Caco-2 (cell line): ENCODE data around the gene TRA2A. TPM values are rescaled to one million over a fixed set of nuclear protein-coding genes. Genes with fewer than 3 reads are reported as not detected.

Source experiments
- BruUV-seq: library from RNA; stranded (reverse); fragments of 400-500 nt; replicated peaks from 2 replicates; lab custom pipeline; 2021; lab: Mats Ljungman, UMichigan
- CTCF ChIA-PET: fragments of 300-600 bp; sonication (Branson Sonifier 250); formaldehyde crosslinking; loops from one replicate; lab custom pipeline; 2022; ENCODE audit warnings: antibody characterized with exemption; lab: Charles Lee
- POLR2A ChIA-PET: fragments of 300-600 bp; sonication (Branson Sonifier 250); formaldehyde crosslinking; loops from one replicate; lab custom pipeline; 2022; ENCODE audit warnings: antibody characterized with exemption; lab: Charles Lee
- DNase-seq, 2 experiments: peaks; one replicate each; pipeline versions ENCODE4 v3.0.0 to v3.0.0-alpha.2; 2020 to 2022
- H3K27me3 ChIP-seq: replicated peaks from 2 replicates; pipeline ENCODE4 v1.6.0; 2011; ENCODE audit warnings: low read length; ENCODE audit not compliant: control insufficient read depth, insufficient read depth
- H3K36me3 ChIP-seq: 2 replicates; pipeline ENCODE4 v1.5.1; 2011; ENCODE audit warnings: low read length; ENCODE audit not compliant: control insufficient read depth, insufficient read depth
- H3K4me1 ChIP-seq: fragments of 250-450 bp; sonication (Bioruptor Pico); 2 replicates; pipeline ENCODE4 v1.5.1; 2020; ENCODE audit warnings: mild to moderate bottlenecking
- H3K4me3 ChIP-seq: 2 replicates; pipeline ENCODE4 v1.5.1; 2011; ENCODE audit warnings: low read depth, mild to moderate bottlenecking, control low read depth, low read length
- H3K9me3 ChIP-seq: fragments of 250-450 bp; sonication (Bioruptor Pico); 2 replicates; pipeline ENCODE4 v1.5.1; 2020; ENCODE audit warnings: mild to moderate bottlenecking, moderate library complexity
- H3K27ac Mint-ChIP-seq: one replicate; pipeline ENCODE4 v1.8.0; 2022; ENCODE audit warnings: mixed read lengths; ENCODE audit not compliant: unreplicated experiment
- H3K27me3 Mint-ChIP-seq: one replicate; pipeline ENCODE4 v1.8.0; 2022; ENCODE audit warnings: mixed read lengths; ENCODE audit not compliant: insufficient read depth, unreplicated experiment
- H3K36me3 Mint-ChIP-seq: one replicate; pipeline ENCODE4 v1.8.0; 2022; ENCODE audit warnings: mild to moderate bottlenecking, mixed read lengths; ENCODE audit not compliant: insufficient read depth, unreplicated experiment
- H3K4me1 Mint-ChIP-seq: one replicate; pipeline ENCODE4 v1.8.0; 2022; ENCODE audit warnings: low read depth, mixed read lengths; ENCODE audit not compliant: unreplicated experiment
- H3K4me3 Mint-ChIP-seq: one replicate; pipeline ENCODE4 v1.8.0; 2022; ENCODE audit warnings: mild to moderate bottlenecking, moderate library complexity, mixed read lengths; ENCODE audit not compliant: unreplicated experiment
- H3K9me3 Mint-ChIP-seq: one replicate; pipeline ENCODE4 v1.8.0; 2022; ENCODE audit warnings: mixed read lengths; ENCODE audit not compliant: unreplicated experiment
- intact Hi-C: fragments of 100-400 bp; cut with micrococcal nuclease; formaldehyde crosslinking; loops from one replicate; pipeline ENCODE4 v1.10.0; 2022; ENCODE audit not compliant: unreplicated experiment
- total RNA-seq: library from RNA; stranded (reverse); gene quantifications from 2 replicates; pipeline ENCODE4 v1.2.3, GENCODE V29; 2022
- TF ChIP-seq, protein P1 (sequence below), 2 experiments: fragments of 200-600 bp in 1 of 2; IDR thresholded peaks; 1 replicate in 1 of 2; 2 replicates in 1 of 2; pipeline versions ENCODE4 v1.5.1 to v1.8.0; 2011 to 2022; ENCODE audit warnings: antibody characterized with exemption in 1 of 2, control low read depth in 1 of 2, inconsistent platforms in 1 of 2, low read depth in 1 of 2, low read length in 1 of 2, mild to moderate bottlenecking in 1 of 2, moderate library complexity in 1 of 2; ENCODE audit not compliant: insufficient read depth in 1 of 2, severe bottlenecking in 1 of 2, unreplicated experiment in 1 of 2

The TRA2A gene
- total RNA-seq, 1 experiment from 2014 or later: 123 TPM

DNA sequence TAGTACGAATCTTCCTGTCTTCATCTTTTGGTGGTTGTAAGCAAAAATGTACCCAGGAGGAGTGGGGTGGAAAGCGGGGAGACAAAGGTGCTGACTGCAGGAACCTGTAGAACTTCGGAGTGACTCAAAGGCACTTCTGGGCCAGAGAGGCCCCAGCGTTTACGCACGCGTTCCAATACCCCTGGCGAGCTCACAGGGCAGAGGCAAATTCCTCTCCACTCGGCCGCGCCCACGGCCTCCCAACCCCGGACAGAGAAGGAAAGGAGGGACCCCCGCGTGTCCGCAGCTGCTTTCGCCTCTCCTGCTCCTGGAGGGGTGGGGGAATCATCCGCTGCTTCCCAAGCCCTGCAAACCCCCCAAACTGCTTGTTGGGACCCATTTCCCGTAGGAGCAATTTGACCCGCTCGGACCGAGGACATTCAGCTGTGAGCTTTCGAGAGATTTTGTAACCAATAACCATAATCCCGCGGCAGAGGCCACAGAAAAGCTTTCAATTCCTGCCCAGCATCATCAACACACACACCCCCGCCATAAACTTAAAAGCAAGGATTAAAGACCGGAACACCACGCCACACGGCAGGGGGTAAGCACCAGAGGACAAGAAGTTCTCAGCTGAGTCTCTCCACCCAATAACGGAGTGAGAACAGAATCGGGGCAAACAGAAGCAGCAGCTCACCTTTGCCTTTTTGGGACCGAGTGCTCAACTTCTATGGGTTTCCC, 63.8 kb downstream of the TRA2A start:
- intact Hi-C loops: no loop called here
- no peaks in the 10 kb centered on the region for H3K27me3 ChIP-seq
- H3K4me1 ChIP-seq: peaks cover 45% of the 10 kb centered on the region
- peak; percentile 67 to 75 for DNase-seq
- ChIA-PET CTCF (interaction anchor here (1.4 kb wide), 1 partner anchor 110 kb away, joined by 5 read pairs; no protein-coding TSS in a partner anchor), POLR2A (interaction anchor here (0.6 to 0.8 kb wide), 2 partner anchors 17 to 676 kb away, joined by 3 to 4 read pairs; no protein-coding TSS in a partner anchor)
- TF ChIP-seq, protein P1, sequence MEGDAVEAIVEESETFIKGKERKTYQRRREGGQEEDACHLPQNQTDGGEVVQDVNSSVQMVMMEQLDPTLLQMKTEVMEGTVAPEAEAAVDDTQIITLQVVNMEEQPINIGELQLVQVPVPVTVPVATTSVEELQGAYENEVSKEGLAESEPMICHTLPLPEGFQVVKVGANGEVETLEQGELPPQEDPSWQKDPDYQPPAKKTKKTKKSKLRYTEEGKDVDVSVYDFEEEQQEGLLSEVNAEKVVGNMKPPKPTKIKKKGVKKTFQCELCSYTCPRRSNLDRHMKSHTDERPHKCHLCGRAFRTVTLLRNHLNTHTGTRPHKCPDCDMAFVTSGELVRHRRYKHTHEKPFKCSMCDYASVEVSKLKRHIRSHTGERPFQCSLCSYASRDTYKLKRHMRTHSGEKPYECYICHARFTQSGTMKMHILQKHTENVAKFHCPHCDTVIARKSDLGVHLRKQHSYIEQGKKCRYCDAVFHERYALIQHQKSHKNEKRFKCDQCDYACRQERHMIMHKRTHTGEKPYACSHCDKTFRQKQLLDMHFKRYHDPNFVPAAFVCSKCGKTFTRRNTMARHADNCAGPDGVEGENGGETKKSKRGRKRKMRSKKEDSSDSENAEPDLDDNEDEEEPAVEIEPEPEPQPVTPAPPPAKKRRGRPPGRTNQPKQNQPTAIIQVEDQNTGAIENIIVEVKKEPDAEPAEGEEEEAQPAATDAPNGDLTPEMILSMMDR (IDR thresholded peaks at IDR 0.05; ENCODE audit: insufficient read depth in 1 of 2, low read depth in 1 of 2, low read length in 1 of 2, severe bottlenecking in 1 of 2, unreplicated experiment in 1 of 2): no peak
- H3K27me3 Mint-ChIP-seq: no peaks in the 10 kb centered on the region
- peaks cover 63% of the 10 kb centered on the region for H3K36me3 Mint-ChIP-seq
- H3K9me3 ChIP-seq: no peaks in the 10 kb centered on the region
- peak overlapping the region; percentile 93 for H3K27ac Mint-ChIP-seq
- H3K4me3 Mint-ChIP-seq: peak overlapping the region; percentile 81
- peak overlapping the region; percentile 84 for H3K4me3 ChIP-seq
- no TSS peak for BruUV-seq
- H3K4me1 Mint-ChIP-seq: peaks cover 18% of the 10 kb centered on the region
- no peaks in the 10 kb centered on the region for H3K36me3 ChIP-seq
- H3K9me3 Mint-ChIP-seq: no peaks in the 10 kb centered on the region

DNA sequence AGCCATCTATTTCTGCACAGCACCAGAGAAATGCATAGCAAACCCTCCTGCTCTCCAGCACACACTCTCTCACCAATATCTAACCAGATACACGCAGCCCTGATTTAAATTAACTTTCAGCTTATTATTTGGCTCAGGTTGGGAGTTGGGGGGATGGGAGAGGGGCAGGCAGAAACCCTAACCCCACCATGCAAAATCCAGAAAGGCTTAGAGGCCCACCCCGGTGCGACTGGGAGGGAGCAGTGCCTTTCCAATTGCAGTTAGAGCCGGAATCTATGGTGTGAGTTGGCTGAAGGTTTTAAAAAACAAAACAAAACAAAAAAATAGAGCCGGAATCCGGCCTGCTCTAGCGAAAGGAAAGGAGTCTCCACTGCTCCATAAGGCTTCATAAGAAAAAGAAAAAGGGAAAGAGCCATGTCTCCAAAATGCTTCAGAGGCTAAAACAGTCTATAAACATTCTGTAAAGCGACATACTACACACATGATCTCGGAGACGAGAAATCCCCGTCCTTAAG, 64.4 kb downstream of the TRA2A start:
- no peaks in the 10 kb centered on the region for H3K9me3 Mint-ChIP-seq
- H3K4me3 Mint-ChIP-seq: peak overlapping the region; percentile 81
- no peaks in the 10 kb centered on the region for H3K9me3 ChIP-seq
- TSS peak; percentile 12 for BruUV-seq
- H3K36me3 ChIP-seq: no peaks in the 10 kb centered on the region; the same call in 1 of the 2 replicates
- H3K4me3 ChIP-seq: peak overlapping the region; percentile 84
- H3K27ac Mint-ChIP-seq: peak overlapping the region; percentile 93
- peaks cover 21% of the 10 kb centered on the region for H3K4me1 Mint-ChIP-seq
- CTCF ChIA-PET: interaction anchor here (0.6 to 1.4 kb wide), 2 partner anchors 15 to 110 kb away, joined by 4 to 5 read pairs; no protein-coding TSS in a partner anchor
- intact Hi-C loops: no loop called here
- peaks cover 66% of the 10 kb centered on the region for H3K36me3 Mint-ChIP-seq
- POLR2A ChIA-PET: interaction anchor here (0.6 kb wide), 1 partner anchor 675 kb away, joined by 4 read pairs; no protein-coding TSS in a partner anchor
- no peak for DNase-seq
- no peaks in the 10 kb centered on the region for H3K27me3 ChIP-seq
- H3K27me3 Mint-ChIP-seq: no peaks in the 10 kb centered on the region
- peaks cover 42% of the 10 kb centered on the region for H3K4me1 ChIP-seq
- TF ChIP-seq, protein P1 (IDR thresholded peaks at IDR 0.05; ENCODE audit: insufficient read depth in 1 of 2, low read depth in 1 of 2, low read length in 1 of 2, severe bottlenecking in 1 of 2, unreplicated experiment in 1 of 2): no peak

DNA sequence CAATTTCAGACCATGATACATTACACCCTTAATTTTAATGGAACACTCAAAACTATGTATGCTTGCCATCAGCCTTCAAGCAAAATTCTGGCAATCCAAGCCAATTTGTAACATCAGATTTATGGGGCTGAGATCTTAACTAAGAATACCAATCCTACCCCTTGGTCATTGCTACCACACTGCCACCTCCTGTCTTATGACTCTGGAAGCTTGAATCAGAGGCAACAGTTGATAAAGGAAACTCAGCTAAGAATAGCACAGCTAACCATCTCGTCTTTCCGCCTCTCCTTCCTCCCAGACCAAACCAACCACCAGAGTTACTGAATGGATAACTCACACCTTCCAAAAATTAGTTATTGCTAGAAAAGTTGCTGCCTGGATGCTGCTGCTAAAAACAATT, 68.9 kb downstream of the TRA2A start:
- peak in 1 of 2 experiments; percentile 35 for DNase-seq
- ChIA-PET POLR2A (interaction anchor here (0.6 to 1.7 kb wide), 3 partner anchors 12 to 105 kb away, joined by 3 to 10 read pairs (median 4); no protein-coding TSS in a partner anchor), CTCF (interaction anchor here (0.6 to 2.0 kb wide), 9 partner anchors 13 to 190 kb away, joined by 3 to 12 read pairs (median 4); no protein-coding TSS in a partner anchor)
- no TSS peak for BruUV-seq
- TF ChIP-seq, protein P1 (IDR thresholded peaks at IDR 0.05; ENCODE audit: insufficient read depth in 1 of 2, low read depth in 1 of 2, low read length in 1 of 2, severe bottlenecking in 1 of 2, unreplicated experiment in 1 of 2): no peak
- Mint-ChIP-seq H3K4me1 (peaks cover 37% of the 10 kb centered on the region), H3K4me3 (peak overlapping the region; percentile 72), H3K27ac (peak overlapping the region; percentile 12), H3K36me3 (peaks cover 67% of the 10 kb centered on the region), H3K27me3 (no peaks in the 10 kb centered on the region), H3K9me3 (no peaks in the 10 kb centered on the region)
- Histone ChIP-seq H3K9me3 (no peaks in the 10 kb centered on the region), H3K36me3 (peaks cover 2% of the 10 kb centered on the region; the same call in 1 of the 2 replicates), H3K4me3 (no peak overlapping the region), H3K27me3 (no peaks in the 10 kb centered on the region), H3K4me1 (peaks cover 44% of the 10 kb centered on the region)
- intact Hi-C loops: loop anchor here (2.0 kb wide), 1 partner anchor 14 kb away; no protein-coding TSS in a partner anchor
